Esophagus (tissue), 2 donors: ENCODE results near the gene SULF2. TPM values are rescaled to one million over a fixed set of nuclear protein-coding genes. Genes with fewer than 3 reads are reported as not detected.

Source experiments
- H3K27ac ChIP-seq, 2 donors: one replicate each; pipeline ENCODE4 v1.5.1; 2013; ENCODE audit warnings: low read depth in 2 of 2, mild to moderate bottlenecking in 2 of 2, inconsistent platforms in 1 of 2, low read length in 1 of 2, moderate library complexity in 1 of 2
- H3K27me3 ChIP-seq, 2 donors: one replicate each; pipeline ENCODE4 v1.6.1; 2013; ENCODE audit warnings: low read length in 2 of 2, control low read depth in 1 of 2, mild to moderate bottlenecking in 1 of 2; ENCODE audit not compliant: insufficient read depth in 2 of 2, control insufficient read depth in 1 of 2
- H3K36me3 ChIP-seq, 2 donors: one replicate each; pipeline ENCODE4 v1.6.1; 2013; ENCODE audit warnings: low read length in 1 of 2; ENCODE audit not compliant: control insufficient read depth in 2 of 2, insufficient read depth in 2 of 2
- H3K4me1 ChIP-seq, 2 donors: one replicate each; pipeline ENCODE4 v1.6.1; 2013; ENCODE audit warnings: low read length in 1 of 2; ENCODE audit not compliant: control insufficient read depth in 2 of 2, insufficient read depth in 2 of 2
- H3K4me3 ChIP-seq, 2 donors: one replicate each; pipeline ENCODE4 v1.5.1; 2013; ENCODE audit warnings: low read length in 2 of 2, mild to moderate bottlenecking in 2 of 2, low read depth in 1 of 2, moderate library complexity in 1 of 2
- H3K9me3 ChIP-seq, 2 donors: one replicate each; pipeline ENCODE4 v1.6.1; 2013; ENCODE audit warnings: mild to moderate bottlenecking in 2 of 2, low read depth in 1 of 2, low read length in 1 of 2, moderate library complexity in 1 of 2; ENCODE audit not compliant: control insufficient read depth in 2 of 2, insufficient read depth in 1 of 2
- WGBS, 2 donors: extraction: QIAGEN DNeasy Blood & Tissue Kit; methylation state at CpG; one replicate each; pipeline ENCODE4 v1.1.7; 2013; 5-methylcytosine and 5-hydroxymethylcytosine counted together
- polyA plus RNA-seq, 2 donors: library from polyadenylated mRNA; stranded (reverse); fragments of 200-250 nt; gene quantifications; one replicate each; pipeline ENCODE4 v1.2.3, GENCODE V29; 2013
- donor health status: healthy with polysubstance abuse.
- donor health status: Bipolar disorder and iron deficiency.

Gene SULF2
- polyA plus RNA-seq, 2 donors: 47.3 to 153 TPM

DNA sequence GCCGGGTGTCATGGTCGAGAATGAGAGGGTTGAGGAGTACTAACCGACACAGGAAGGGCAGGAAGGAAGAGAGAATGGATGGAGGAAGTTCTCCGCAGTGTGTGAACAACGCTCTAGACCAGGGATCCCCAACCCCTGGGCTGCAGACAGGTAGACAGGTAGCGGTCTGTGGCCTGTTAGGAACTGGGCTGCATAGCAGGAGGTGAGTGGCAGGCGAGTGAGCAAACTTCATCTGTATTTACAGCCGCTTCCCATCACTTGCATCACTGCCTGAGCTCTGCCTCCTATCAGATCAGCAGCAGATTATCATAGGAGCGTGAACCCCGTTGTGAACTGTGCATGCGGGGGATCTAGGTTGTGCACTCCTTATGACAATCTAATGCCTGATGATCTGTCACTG is 62.0 kb downstream of the SULF2 start:
- WGBS, 2 donors: 84 to 85% methylated on average over 11 of the region's 11 CpGs
- H3K27ac ChIP-seq: no peak overlapping the region
- H3K4me1 ChIP-seq: no peaks in the 10 kb centered on the region
- H3K9me3 ChIP-seq: no peaks in the 10 kb centered on the region
- H3K4me3 ChIP-seq: no peak overlapping the region
- H3K36me3 ChIP-seq: peaks cover 0 to 3% of the 10 kb centered on the region in 2 donors
- no peaks in the 10 kb centered on the region for H3K27me3 ChIP-seq

- H3K27ac ChIP-seq: no peak overlapping the region
- WGBS, 2 donors: 40 to 43% methylated on average over 7 of the region's 7 CpGs
- no peaks in the 10 kb centered on the region for H3K9me3 ChIP-seq
- H3K4me3 ChIP-seq: no peak overlapping the region
- peaks cover 0 to 5% of the 10 kb centered on the region in 2 donors for H3K36me3 ChIP-seq
- no peaks in the 10 kb centered on the region for H3K4me1 ChIP-seq
- no peaks in the 10 kb centered on the region for H3K27me3 ChIP-seq
Measured at GRCh38 chr20:47720636-47721427, 64.4 kb downstream of the SULF2 start.

DNA sequence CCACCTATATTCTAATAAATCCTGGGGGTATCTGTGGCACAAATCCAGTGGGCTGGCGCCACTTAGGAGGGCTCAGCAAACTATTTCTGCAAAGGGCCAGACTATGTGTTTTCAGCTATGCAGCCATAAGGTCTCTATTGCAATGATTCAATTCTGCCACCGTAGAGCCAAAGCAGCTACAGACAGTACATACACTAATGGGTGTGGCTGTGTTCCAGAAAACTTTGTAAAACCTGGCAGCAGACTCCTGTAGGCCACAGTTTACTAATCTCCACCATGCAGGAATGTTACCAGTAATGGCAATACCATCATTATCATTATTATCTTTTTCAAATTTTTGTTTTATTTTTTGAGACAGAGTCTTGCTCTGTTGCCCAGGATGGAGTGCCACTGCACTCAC is 65.7 kb downstream of the SULF2 start:
- no peaks in the 10 kb centered on the region for H3K9me3 ChIP-seq
- H3K27me3 ChIP-seq: no peaks in the 10 kb centered on the region
- H3K36me3 ChIP-seq: peaks cover 0 to 5% of the 10 kb centered on the region in 2 donors
- H3K4me3 ChIP-seq: no peak overlapping the region
- 60 to 61% methylated on average over 2 of the region's 2 CpGs for WGBS, 2 donors
- H3K27ac ChIP-seq: no peak overlapping the region
- H3K4me1 ChIP-seq: no peaks in the 10 kb centered on the region

GRCh38 chr20:47719211-47719610 is 66.1 kb downstream of the SULF2 start:
- no peaks in the 10 kb centered on the region for H3K4me1 ChIP-seq
- H3K27me3 ChIP-seq: no peaks in the 10 kb centered on the region
- no peak overlapping the region for H3K27ac ChIP-seq
- 77 to 79% methylated on average over 4 of the region's 4 CpGs for WGBS, 2 donors
- peaks cover 0 to 5% of the 10 kb centered on the region in 2 donors for H3K36me3 ChIP-seq
- H3K4me3 ChIP-seq: no peak overlapping the region
- H3K9me3 ChIP-seq: no peaks in the 10 kb centered on the region

DNA sequence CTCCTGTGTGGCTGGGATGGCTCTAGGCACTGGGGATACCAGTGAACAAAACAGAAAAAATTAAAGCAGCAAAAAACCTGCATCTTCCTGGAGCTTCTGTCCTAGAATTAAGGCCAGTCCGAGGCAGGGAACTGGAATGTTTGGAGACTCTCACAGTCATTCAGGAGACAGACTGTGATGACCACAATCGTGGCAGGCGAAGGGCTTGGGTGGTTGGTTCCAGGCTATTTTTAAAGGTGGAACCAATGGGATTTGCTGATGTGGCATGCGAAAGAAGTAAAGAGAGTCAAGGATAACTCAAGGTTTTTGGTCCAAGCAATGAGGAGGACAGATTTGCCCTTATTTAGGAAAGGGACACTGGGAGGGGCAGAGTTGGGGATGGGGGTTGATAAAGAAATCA is 66.9 kb downstream of the SULF2 start:
- no peaks in the 10 kb centered on the region for H3K27me3 ChIP-seq
- H3K9me3 ChIP-seq: no peaks in the 10 kb centered on the region
- no peak overlapping the region for H3K27ac ChIP-seq
- H3K4me3 ChIP-seq: no peak overlapping the region
- no peaks in the 10 kb centered on the region for H3K4me1 ChIP-seq
- peaks cover 0 to 5% of the 10 kb centered on the region in 2 donors for H3K36me3 ChIP-seq
- 79 to 85% methylated on average over 4 of the region's 4 CpGs for WGBS, 2 donors

DNA sequence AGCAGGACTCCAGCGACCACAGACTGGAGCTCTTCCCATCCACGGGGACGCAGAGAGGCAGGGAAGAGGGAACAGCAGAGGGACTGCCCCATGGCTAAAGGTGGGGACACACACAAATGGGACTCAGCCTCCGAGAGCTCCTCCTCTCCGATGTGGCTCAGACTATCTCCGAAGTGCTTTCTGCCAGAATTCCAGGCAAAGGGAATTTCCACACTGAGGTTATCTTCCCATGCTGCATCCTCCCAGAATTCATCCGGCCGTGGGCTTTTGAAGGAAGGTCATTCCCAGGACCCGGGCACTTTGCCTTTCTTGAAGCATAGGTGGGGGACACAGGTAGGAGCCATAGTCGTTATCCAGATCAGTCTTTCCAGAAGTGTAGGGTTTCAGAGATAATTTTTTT is 67.9 kb downstream of the SULF2 start:
- Histone ChIP-seq H3K36me3 (peaks cover 0 to 5% of the 10 kb centered on the region in 2 donors), H3K9me3 (no peaks in the 10 kb centered on the region), H3K4me1 (no peaks in the 10 kb centered on the region), H3K4me3 (no peak overlapping the region), H3K27me3 (no peaks in the 10 kb centered on the region), H3K27ac (no peak overlapping the region)
- 73 to 74% methylated on average over 10 of the region's 10 CpGs for WGBS, 2 donors

DNA sequence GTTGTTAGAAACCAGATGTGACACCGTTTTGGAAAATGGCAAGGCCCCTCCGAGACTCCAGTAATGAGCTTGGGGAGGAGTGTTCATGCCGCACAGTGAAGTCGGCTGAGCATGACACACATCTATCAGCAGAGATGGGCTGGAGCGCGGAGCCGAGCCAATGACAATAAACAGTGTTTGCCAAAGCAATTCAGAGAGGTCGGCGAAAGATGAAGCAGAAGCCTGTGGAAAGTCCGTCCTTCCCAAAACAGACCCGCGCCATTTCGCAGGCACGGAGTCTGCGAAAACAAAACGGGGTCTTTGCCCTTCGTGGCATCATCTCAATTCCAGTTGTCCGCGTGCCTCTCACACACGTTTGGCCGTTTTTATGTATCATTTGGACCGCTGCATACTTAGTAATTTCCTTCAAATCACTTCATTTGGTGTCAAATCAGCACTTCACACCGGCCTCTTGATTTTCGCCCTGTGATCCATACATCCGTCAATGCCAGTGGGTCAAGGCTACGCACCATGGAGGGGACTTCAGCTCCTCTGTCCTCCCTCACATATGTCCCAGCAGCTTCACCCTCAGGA is 71.3 kb downstream of the SULF2 start:
- Histone ChIP-seq H3K36me3 (peaks cover 0 to 5% of the 10 kb centered on the region in 2 donors), H3K9me3 (no peaks in the 10 kb centered on the region), H3K27ac (no peak overlapping the region), H3K27me3 (no peaks in the 10 kb centered on the region), H3K4me3 (no peak overlapping the region), H3K4me1 (peaks cover 0 to 2% of the 10 kb centered on the region in 2 donors)
- 83% methylated on average over 26 of the region's 26 CpGs for WGBS, 2 donors

DNA sequence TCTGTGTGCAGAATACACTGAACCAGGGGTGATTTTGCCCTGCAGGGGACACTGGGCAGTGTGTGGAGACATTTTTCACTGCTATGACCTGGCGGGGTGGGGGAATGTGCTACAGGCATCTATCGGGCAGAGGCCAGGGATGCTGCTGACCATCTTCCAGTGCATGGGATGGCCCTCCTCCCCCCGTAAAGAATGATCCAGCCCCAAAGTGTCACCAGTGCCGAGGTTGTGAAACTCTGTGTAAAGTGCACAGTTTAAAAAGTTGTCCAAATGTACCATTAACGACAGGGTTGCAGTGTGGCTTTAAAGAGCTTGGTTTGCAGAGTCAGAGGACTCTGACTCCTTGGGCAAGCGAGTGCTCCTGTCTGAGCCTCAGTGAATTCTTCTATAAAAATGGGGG is 72.1 kb downstream of the SULF2 start:
- no peaks in the 10 kb centered on the region for H3K9me3 ChIP-seq
- peaks cover 0 to 2% of the 10 kb centered on the region in 2 donors for H3K4me1 ChIP-seq
- peaks cover 0 to 5% of the 10 kb centered on the region in 2 donors for H3K36me3 ChIP-seq
- H3K27me3 ChIP-seq: no peaks in the 10 kb centered on the region
- H3K27ac ChIP-seq: no peak overlapping the region
- WGBS, 2 donors: 85% methylated on average over 6 of the region's 6 CpGs
- H3K4me3 ChIP-seq: no peak overlapping the region

DNA sequence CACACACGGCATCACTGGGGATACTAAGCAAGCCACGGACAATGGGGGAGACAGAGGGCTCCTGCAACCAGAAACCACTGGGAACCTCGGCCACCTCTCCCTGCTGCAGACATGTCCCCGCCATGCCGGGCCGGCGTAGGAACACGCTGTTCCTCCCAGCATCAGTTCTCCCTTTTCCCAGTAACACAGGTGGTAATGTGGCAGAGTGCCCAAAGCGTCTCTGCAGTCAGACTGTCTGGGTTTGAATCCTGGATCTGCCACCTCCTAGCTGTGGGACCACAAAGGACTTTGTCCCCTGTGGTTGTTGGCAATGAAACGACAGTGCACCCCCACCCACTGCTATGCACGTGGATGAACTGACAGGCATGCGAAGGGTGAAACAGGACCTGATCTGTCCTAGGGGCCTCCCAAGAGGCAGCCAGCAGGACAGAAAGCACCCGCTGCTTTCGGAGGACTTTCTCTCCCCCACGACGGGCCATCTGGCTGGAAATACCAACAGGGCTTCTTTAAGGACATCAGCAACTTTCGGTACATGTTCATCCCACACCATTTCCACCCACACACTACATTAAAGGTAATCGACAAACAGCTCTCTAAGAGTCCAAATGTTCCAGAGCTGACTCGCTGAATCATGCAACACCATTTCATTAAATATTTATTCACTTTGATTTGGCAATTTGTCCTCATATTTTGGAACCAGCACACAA is 74.1 kb downstream of the SULF2 start:
- Histone ChIP-seq H3K36me3 (peaks cover 0 to 3% of the 10 kb centered on the region in 2 donors), H3K9me3 (no peaks in the 10 kb centered on the region), H3K4me3 (no peak overlapping the region), H3K27ac (no peak overlapping the region), H3K4me1 (peaks cover 0 to 2% of the 10 kb centered on the region in 2 donors), H3K27me3 (no peaks in the 10 kb centered on the region)
- WGBS, 2 donors: 57 to 74% methylated on average over 19 of the region's 19 CpGs
